SK-N-SH treated with all-trans-retinoic acid at 6 μM for 48 hours (cell line): ENCODE results near the gene UGT2B11.
"Not testable (repeated sequence)": the region's sequence is repeated elsewhere in the genome, so short reads cannot be mapped to it uniquely, and the experiment has no call there.

ENCODE experiments used
- ARNTL ChIP-seq: fragments of 450-650 bp; formaldehyde crosslinking; IDR thresholded peaks from 2 replicates; pipeline ENCODE4 v1.5.0; 2020; ENCODE audit warnings: low read depth, mild to moderate bottlenecking, moderate library complexity, borderline replicate concordance
- GLIS3 ChIP-seq: fragments of 250-450 bp; sonication (Bioruptor Pico); IDR thresholded peaks from 2 replicates; pipeline ENCODE4 v1.5.0; 2020; ENCODE audit warnings: mild to moderate bottlenecking, moderate library complexity
- ISL1 ChIP-seq: fragments of 250-450 bp; sonication (Bioruptor Pico); IDR thresholded peaks from 2 replicates; pipeline ENCODE4 v2.1.2; 2022; ENCODE audit warnings: mild to moderate bottlenecking, moderate library complexity
- RARB ChIP-seq: fragments of 250-450 bp; sonication (Bioruptor Pico); IDR thresholded peaks from 2 replicates; pipeline ENCODE4 v1.8.0; 2021; ENCODE audit warnings: mild to moderate bottlenecking, moderate library complexity
- ZFP30 ChIP-seq: fragments of 450-650 bp; formaldehyde crosslinking; IDR thresholded peaks from 2 replicates; pipeline ENCODE4 v1.5.0; 2022; ENCODE audit warnings: mild to moderate bottlenecking, moderate library complexity
- ZNF565 ChIP-seq: fragments of 450-650 bp; formaldehyde crosslinking; conservative IDR thresholded peaks from 2 replicates; pipeline ENCODE4 v1.5.0; 2020; ENCODE audit warnings: low read depth, mild to moderate bottlenecking, moderate library complexity
- ZNF70 ChIP-seq: fragments of 450-650 bp; formaldehyde crosslinking; IDR thresholded peaks from 2 replicates; pipeline ENCODE4 v1.5.0; 2020; ENCODE audit warnings: mild to moderate bottlenecking, moderate library complexity
- TF ChIP-seq, protein P1 (sequence below): fragments of 250-450 bp; sonication (Bioruptor Pico); IDR thresholded peaks from 2 replicates; pipeline ENCODE4 v1.8.0; 2020; ENCODE audit warnings: mild to moderate bottlenecking, moderate library complexity, borderline replicate concordance
- TF ChIP-seq, protein P2 (sequence below): fragments of 250-450 bp; sonication (Bioruptor Pico); IDR thresholded peaks from 2 replicates; pipeline ENCODE4 v1.5.0; 2020; ENCODE audit warnings: mild to moderate bottlenecking, moderate library complexity
- TF ChIP-seq, protein P3 (sequence below): fragments of 250-450 bp; sonication (Bioruptor Pico); IDR thresholded peaks from 2 replicates; pipeline ENCODE4 v1.5.1; 2021; ENCODE audit warnings: mild to moderate bottlenecking, moderate library complexity

DNA sequence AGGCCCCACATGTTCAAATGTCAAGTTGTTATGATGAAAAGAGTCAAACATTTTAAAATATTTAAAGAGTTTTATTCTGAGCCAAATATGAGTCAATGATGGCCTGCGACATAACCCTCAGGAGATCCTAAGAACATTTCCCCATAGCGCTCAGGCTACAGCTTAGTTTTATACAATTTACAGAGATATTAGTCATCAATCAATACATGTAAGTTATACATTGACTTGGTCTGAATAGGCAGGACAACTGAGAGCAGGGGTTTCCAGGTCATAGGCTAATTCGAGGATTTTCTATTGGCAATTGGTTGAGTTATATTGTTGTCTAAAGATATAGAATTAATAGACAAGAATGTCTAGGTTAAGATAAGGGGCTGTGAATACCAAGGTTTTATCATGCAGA, 26.2 kb upstream of the UGT2B11 start:
- not testable (repeated sequence) for TF ChIP-seq ZFP30 (CRISPR knock-in tag); RARB; ISL1 (CRISPR knock-in tag); ARNTL; GLIS3 (CRISPR knock-in tag); ZNF565 (CRISPR knock-in tag); ZNF70
- TF ChIP-seq, protein P1, sequence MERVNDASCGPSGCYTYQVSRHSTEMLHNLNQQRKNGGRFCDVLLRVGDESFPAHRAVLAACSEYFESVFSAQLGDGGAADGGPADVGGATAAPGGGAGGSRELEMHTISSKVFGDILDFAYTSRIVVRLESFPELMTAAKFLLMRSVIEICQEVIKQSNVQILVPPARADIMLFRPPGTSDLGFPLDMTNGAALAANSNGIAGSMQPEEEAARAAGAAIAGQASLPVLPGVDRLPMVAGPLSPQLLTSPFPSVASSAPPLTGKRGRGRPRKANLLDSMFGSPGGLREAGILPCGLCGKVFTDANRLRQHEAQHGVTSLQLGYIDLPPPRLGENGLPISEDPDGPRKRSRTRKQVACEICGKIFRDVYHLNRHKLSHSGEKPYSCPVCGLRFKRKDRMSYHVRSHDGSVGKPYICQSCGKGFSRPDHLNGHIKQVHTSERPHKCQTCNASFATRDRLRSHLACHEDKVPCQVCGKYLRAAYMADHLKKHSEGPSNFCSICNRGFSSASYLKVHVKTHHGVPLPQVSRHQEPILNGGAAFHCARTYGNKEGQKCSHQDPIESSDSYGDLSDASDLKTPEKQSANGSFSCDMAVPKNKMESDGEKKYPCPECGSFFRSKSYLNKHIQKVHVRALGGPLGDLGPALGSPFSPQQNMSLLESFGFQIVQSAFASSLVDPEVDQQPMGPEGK (CRISPR knock-in tag): not testable (repeated sequence)
- TF ChIP-seq, protein P2, sequence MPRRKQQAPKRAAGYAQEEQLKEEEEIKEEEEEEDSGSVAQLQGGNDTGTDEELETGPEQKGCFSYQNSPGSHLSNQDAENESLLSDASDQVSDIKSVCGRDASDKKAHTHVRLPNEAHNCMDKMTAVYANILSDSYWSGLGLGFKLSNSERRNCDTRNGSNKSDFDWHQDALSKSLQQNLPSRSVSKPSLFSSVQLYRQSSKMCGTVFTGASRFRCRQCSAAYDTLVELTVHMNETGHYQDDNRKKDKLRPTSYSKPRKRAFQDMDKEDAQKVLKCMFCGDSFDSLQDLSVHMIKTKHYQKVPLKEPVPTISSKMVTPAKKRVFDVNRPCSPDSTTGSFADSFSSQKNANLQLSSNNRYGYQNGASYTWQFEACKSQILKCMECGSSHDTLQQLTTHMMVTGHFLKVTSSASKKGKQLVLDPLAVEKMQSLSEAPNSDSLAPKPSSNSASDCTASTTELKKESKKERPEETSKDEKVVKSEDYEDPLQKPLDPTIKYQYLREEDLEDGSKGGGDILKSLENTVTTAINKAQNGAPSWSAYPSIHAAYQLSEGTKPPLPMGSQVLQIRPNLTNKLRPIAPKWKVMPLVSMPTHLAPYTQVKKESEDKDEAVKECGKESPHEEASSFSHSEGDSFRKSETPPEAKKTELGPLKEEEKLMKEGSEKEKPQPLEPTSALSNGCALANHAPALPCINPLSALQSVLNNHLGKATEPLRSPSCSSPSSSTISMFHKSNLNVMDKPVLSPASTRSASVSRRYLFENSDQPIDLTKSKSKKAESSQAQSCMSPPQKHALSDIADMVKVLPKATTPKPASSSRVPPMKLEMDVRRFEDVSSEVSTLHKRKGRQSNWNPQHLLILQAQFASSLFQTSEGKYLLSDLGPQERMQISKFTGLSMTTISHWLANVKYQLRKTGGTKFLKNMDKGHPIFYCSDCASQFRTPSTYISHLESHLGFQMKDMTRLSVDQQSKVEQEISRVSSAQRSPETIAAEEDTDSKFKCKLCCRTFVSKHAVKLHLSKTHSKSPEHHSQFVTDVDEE: not testable (repeated sequence)
- TF ChIP-seq, protein P3, sequence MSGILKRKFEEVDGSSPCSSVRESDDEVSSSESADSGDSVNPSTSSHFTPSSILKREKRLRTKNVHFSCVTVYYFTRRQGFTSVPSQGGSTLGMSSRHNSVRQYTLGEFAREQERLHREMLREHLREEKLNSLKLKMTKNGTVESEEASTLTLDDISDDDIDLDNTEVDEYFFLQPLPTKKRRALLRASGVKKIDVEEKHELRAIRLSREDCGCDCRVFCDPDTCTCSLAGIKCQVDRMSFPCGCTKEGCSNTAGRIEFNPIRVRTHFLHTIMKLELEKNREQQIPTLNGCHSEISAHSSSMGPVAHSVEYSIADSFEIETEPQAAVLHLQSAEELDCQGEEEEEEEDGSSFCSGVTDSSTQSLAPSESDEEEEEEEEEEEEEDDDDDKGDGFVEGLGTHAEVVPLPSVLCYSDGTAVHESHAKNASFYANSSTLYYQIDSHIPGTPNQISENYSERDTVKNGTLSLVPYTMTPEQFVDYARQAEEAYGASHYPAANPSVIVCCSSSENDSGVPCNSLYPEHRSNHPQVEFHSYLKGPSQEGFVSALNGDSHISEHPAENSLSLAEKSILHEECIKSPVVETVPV: not testable (repeated sequence)
